ENCODE measurements around the gene INSIG2. TPM values are rescaled to one million over a fixed set of nuclear protein-coding genes. Genes with fewer than 3 reads are reported as not detected.

INSIG2 gene
- total RNA-seq, 1 experiment from 2014 or later = 8.5 TPM

GRCh38 chr2:118050974-118051373 lies 37.3 kb upstream of the INSIG2 start:
- no TSS peak for BruUV-seq (replicated peaks)
- H3K9me3 ChIP-seq (ENCODE audit: low read length) = no peaks in the 10 kb centered on the region
- H3K4me2 ChIP-seq (ENCODE audit: low read length) = peak overlapping the region; percentile 64
- no peak overlapping the region for H2AFZ ChIP-seq (ENCODE audit: low read length)
- intact Hi-C loops (cut with micrococcal nuclease) = no loop called here
- no peaks in the 10 kb centered on the region for H3K27me3 ChIP-seq (ENCODE audit: low read length)
- TF ChIP-seq EZH2phosphoT487 (IDR thresholded peaks at IDR 0.05; ENCODE audit: borderline replicate concordance, low read length) (no peak), EZH2 (IDR thresholded peaks at IDR 0.05; ENCODE audit: low read length, unreplicated experiment) (no peak)
- TF ChIP-seq, protein P1, sequence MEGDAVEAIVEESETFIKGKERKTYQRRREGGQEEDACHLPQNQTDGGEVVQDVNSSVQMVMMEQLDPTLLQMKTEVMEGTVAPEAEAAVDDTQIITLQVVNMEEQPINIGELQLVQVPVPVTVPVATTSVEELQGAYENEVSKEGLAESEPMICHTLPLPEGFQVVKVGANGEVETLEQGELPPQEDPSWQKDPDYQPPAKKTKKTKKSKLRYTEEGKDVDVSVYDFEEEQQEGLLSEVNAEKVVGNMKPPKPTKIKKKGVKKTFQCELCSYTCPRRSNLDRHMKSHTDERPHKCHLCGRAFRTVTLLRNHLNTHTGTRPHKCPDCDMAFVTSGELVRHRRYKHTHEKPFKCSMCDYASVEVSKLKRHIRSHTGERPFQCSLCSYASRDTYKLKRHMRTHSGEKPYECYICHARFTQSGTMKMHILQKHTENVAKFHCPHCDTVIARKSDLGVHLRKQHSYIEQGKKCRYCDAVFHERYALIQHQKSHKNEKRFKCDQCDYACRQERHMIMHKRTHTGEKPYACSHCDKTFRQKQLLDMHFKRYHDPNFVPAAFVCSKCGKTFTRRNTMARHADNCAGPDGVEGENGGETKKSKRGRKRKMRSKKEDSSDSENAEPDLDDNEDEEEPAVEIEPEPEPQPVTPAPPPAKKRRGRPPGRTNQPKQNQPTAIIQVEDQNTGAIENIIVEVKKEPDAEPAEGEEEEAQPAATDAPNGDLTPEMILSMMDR (conservative IDR thresholded peaks at IDR 0.05; ENCODE audit: low read depth, low read length) = no peak
- ATAC-seq (no peak), DNase-seq (no peak)
- no peaks in the 10 kb centered on the region for H3K36me3 ChIP-seq (ENCODE audit: low read depth, low read length)
- H3K9ac ChIP-seq (ENCODE audit: low read length) = no peak overlapping the region
- no peaks in the 10 kb centered on the region for H3K79me2 ChIP-seq (ENCODE audit: low read length)
- H3K9me2 ChIP-seq (replicated peaks; ENCODE audit: low read length) = no peaks in the 10 kb centered on the region
- H3K4me1 ChIP-seq (ENCODE audit: insufficient read depth, low read length) = peaks cover 43% of the 10 kb centered on the region
- H3F3A ChIP-seq (ENCODE audit: low read length, unreplicated experiment) = no peaks in the 10 kb centered on the region
- POLR2A ChIA-PET (ENCODE audit: unreplicated experiment) = interaction anchor here (0.6 kb wide), 2 partner anchors 22 to 285 kb away, joined by 3 to 7 read pairs; no protein-coding TSS in a partner anchor
- H3K27ac ChIP-seq (ENCODE audit: low read length) = no peak overlapping the region
- no peaks in the 10 kb centered on the region for H4K20me1 ChIP-seq (ENCODE audit: low read length)
- CTCF ChIA-PET = interaction anchor here (0.7 to 1.0 kb wide), 2 partner anchors 38 to 48 kb away, joined by 3 to 4 read pairs; no protein-coding TSS in a partner anchor
- no peak overlapping the region for H3K4me3 ChIP-seq (ENCODE audit: low read length)

DNA sequence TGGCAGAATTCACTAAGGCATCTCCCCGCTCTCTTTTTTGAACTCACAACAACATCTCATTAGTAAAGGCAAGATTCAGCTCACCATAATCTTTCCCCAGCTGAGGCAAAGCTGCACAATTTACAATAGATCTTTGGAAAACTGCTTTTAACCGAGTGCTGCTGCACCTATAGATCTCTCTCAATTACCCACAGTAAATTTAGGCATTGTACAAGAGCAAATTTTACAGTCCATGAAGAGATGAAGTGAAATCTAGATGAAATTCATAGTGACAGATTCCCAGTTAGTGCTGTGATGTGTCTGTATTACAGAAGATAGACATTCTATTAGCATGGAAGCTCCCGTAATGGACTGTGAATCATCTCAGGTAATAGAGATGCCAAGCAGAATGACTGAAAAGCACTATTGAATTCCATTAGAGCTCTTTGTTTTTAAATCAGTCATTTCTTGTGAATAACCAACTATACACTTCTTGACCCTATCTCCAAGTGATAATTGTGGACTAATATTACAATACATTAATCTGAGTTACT lies 36.4 kb upstream of the INSIG2 start:
- H3K4me3 ChIP-seq (ENCODE audit: low read length) = no peak overlapping the region
- no peak overlapping the region for H3K4me2 ChIP-seq (ENCODE audit: low read length)
- no TSS peak for BruUV-seq (replicated peaks)
- no peaks in the 10 kb centered on the region for H3K9me2 ChIP-seq (replicated peaks; ENCODE audit: low read length)
- intact Hi-C loops (cut with micrococcal nuclease) = no loop called here
- H3K9ac ChIP-seq (ENCODE audit: low read length) = no peak overlapping the region
- no peak overlapping the region for H2AFZ ChIP-seq (ENCODE audit: low read length)
- no peaks in the 10 kb centered on the region for H3F3A ChIP-seq (ENCODE audit: low read length, unreplicated experiment)
- no peaks in the 10 kb centered on the region for H3K27me3 ChIP-seq (ENCODE audit: low read length)
- no peak for ATAC-seq
- no peaks in the 10 kb centered on the region for H3K79me2 ChIP-seq (ENCODE audit: low read length)
- DNase-seq = no peak
- no peaks in the 10 kb centered on the region for H3K9me3 ChIP-seq (ENCODE audit: low read length)
- ChIA-PET POLR2A (ENCODE audit: unreplicated experiment) (interaction anchor here (0.6 kb wide), 2 partner anchors 23 to 284 kb away, joined by 3 to 7 read pairs; no protein-coding TSS in a partner anchor), CTCF (interaction anchor here (1.3 kb wide), 1 partner anchor 19 kb away, joined by 3 read pairs; no protein-coding TSS in a partner anchor)
- no peak for TF ChIP-seq EZH2 (IDR thresholded peaks at IDR 0.05; ENCODE audit: low read length, unreplicated experiment)
- TF ChIP-seq, protein P1 (conservative IDR thresholded peaks at IDR 0.05; ENCODE audit: low read depth, low read length) = no peak
- no peak for TF ChIP-seq EZH2phosphoT487 (IDR thresholded peaks at IDR 0.05; ENCODE audit: borderline replicate concordance, low read length)
- no peaks in the 10 kb centered on the region for H3K36me3 ChIP-seq (ENCODE audit: low read depth, low read length)
- no peak overlapping the region for H3K27ac ChIP-seq (ENCODE audit: low read length)
- no peaks in the 10 kb centered on the region for H4K20me1 ChIP-seq (ENCODE audit: low read length)
- peaks cover 40% of the 10 kb centered on the region for H3K4me1 ChIP-seq (ENCODE audit: insufficient read depth, low read length)

GRCh38 chr2:118052474-118052873 lies 35.8 kb upstream of the INSIG2 start:
- H3K27me3 ChIP-seq (ENCODE audit: low read length) = no peaks in the 10 kb centered on the region
- ATAC-seq = no peak
- CTCF ChIA-PET = interaction anchor here (1.3 kb wide), 1 partner anchor 20 kb away, joined by 3 read pairs; no protein-coding TSS in a partner anchor

More at GRCh38 chr2:118052474-118052873, 35.8 kb upstream of the INSIG2 start:
- Histone ChIP-seq H3K9me3 (ENCODE audit: low read length) (no peaks in the 10 kb centered on the region), H4K20me1 (ENCODE audit: low read length) (no peaks in the 10 kb centered on the region), H3F3A (ENCODE audit: low read length, unreplicated experiment) (no peaks in the 10 kb centered on the region), H3K36me3 (ENCODE audit: low read depth, low read length) (no peaks in the 10 kb centered on the region), H3K4me1 (ENCODE audit: insufficient read depth, low read length) (peaks cover 36% of the 10 kb centered on the region), H3K79me2 (ENCODE audit: low read length) (no peaks in the 10 kb centered on the region), H3K9ac (ENCODE audit: low read length) (no peak overlapping the region), H3K4me3 (ENCODE audit: low read length) (no peak overlapping the region), H3K27ac (ENCODE audit: low read length) (no peak overlapping the region), H3K9me2 (replicated peaks; ENCODE audit: low read length) (no peaks in the 10 kb centered on the region), H2AFZ (ENCODE audit: low read length) (no peak overlapping the region), H3K4me2 (ENCODE audit: low read length) (no peak overlapping the region)
- intact Hi-C loops (cut with micrococcal nuclease) = no loop called here
- TF ChIP-seq EZH2 (IDR thresholded peaks at IDR 0.05; ENCODE audit: low read length, unreplicated experiment) (no peak), EZH2phosphoT487 (IDR thresholded peaks at IDR 0.05; ENCODE audit: borderline replicate concordance, low read length) (no peak)
- TF ChIP-seq, protein P1 (conservative IDR thresholded peaks at IDR 0.05; ENCODE audit: low read depth, low read length) = no peak
- POLR2A ChIA-PET (ENCODE audit: unreplicated experiment) = no interaction called here
- no peak for DNase-seq
- BruUV-seq (replicated peaks) = no TSS peak

Data from PC-3 (cell line).